Duodenal mucosa (tissue), 2 donors: ENCODE results near the gene IQCE.

ENCODE experiments used
- H3K27ac ChIP-seq: one replicate; pipeline ENCODE4 v1.7.0; 2013; ENCODE audit warnings: low read depth, low read length
- H3K27me3 ChIP-seq, 2 donors: one replicate each; pipeline ENCODE4 v1.7.0; 2013; ENCODE audit warnings: low read length in 2 of 2, control low read depth in 1 of 2; ENCODE audit not compliant: insufficient read depth in 2 of 2, control insufficient read depth in 1 of 2
- H3K36me3 ChIP-seq, 2 donors: one replicate each; pipeline ENCODE4 v1.7.0; 2013; ENCODE audit warnings: low read length in 2 of 2, control low read depth in 1 of 2; ENCODE audit not compliant: insufficient read depth in 2 of 2, control insufficient read depth in 1 of 2
- H3K4me1 ChIP-seq, 2 donors: one replicate each; pipeline ENCODE4 v1.7.0; 2013; ENCODE audit warnings: low read length in 2 of 2, control low read depth in 1 of 2; ENCODE audit not compliant: insufficient read depth in 2 of 2, control insufficient read depth in 1 of 2
- H3K4me3 ChIP-seq, 2 donors: one replicate each; pipeline ENCODE4 v1.7.0; 2013; ENCODE audit warnings: low read length in 2 of 2, low read depth in 1 of 2
- H3K9ac ChIP-seq, 2 donors: one replicate each; pipeline ENCODE4 v1.7.0; 2013; ENCODE audit warnings: low read length in 2 of 2, low read depth in 1 of 2
- H3K9me3 ChIP-seq, 2 donors: one replicate each; pipeline ENCODE4 v1.7.0; 2013; ENCODE audit warnings: low read length in 2 of 2, control low read depth in 1 of 2; ENCODE audit not compliant: control insufficient read depth in 1 of 2

Gene IQCE

DNA sequence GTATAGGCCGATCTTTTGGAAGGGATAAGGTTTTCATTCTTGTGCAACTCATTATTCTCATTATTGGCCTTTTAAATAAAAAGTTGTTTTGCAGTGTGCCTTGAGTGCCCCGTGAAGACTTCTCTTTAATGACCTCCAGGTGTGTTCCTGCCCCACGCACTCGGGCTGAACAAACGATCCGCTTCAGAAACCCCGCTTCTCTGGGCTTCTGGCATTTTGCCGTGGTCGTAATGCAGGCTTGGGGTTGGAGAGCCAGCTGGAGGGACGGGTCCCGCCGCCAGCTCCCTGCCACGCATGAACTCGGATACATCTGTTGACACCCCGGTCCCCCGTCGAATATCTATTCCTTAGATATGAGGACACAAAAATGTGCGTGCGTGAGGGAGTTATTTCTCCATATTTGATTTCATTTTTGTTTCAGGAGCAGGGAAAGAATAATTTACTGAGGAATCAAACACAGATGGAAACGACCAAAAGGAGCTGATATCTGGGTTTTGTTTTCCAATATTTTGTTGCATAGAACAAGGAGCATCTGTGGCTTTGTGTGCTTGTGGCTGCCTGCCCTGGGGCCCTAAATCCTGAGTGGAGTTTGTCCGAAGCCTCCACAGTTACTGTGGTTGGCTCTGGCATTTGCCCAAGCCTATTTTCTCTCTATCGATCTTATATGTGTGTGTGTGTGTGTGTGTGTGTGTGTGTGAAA, 56.0 kb downstream of the IQCE start:
- Histone ChIP-seq H3K4me1 (peaks cover 29 to 31% of the 10 kb centered on the region in 2 donors), H3K27me3 (no peaks in the 10 kb centered on the region), H3K27ac (no peak overlapping the region), H3K9me3 (no peaks in the 10 kb centered on the region), H3K4me3 (no peak overlapping the region), H3K36me3 (peaks cover 0 to 9% of the 10 kb centered on the region in 2 donors), H3K9ac (no peak overlapping the region)

DNA sequence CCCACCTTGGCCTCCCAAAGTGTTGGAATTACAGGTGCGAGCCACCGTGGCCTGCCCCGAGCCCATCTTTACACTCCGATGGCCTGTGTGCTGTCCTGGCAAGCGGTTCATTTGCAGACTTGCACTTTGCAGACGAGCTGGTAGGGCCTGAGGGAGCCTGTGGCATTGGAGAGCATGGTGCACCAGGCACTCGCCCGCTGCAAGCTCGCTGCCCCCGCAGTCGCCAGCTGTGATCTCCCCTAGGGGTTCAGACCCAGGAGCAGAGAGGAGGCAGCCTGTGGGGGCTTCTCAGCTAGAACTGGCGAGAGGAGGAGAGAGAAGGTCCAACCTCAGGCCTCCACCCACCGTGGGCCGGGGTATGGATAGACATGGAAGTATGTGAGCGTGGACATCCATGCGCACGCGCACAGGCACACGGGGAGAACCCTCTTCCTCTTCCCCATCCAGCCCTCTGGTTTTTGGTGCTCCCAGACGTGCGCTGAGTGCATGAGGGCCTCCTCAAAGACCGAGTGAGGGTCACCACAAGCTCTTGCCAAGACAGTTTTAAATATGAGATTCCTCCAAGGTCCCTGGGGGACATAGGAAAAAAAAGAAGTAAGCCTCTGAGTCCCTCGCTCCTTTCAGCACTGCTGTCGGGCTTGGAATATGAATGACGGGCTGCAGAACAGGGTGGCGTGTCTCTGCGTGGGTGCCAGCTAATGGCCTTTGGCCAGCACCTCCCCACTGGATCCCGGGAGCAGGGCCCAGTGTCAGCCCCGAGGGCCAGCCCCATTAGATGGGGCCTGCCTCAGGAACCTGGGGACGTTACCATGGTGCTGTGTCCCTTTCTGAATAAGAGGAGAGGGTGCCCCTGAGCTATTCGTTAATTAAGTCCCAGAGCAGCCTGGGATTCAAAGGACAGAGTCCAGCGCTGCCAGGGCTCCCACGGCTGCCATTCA, 57.9 kb downstream of the IQCE start:
- peak overlapping the region in 1 of 2 donors; percentile 19 for H3K4me3 ChIP-seq
- no peaks in the 10 kb centered on the region for H3K27me3 ChIP-seq
- H3K27ac ChIP-seq, result no peak overlapping the region
- H3K4me1 ChIP-seq, result peaks cover 33 to 34% of the 10 kb centered on the region in 2 donors
- no peaks in the 10 kb centered on the region for H3K36me3 ChIP-seq
- no peaks in the 10 kb centered on the region for H3K9me3 ChIP-seq
- H3K9ac ChIP-seq, result no peak overlapping the region

DNA sequence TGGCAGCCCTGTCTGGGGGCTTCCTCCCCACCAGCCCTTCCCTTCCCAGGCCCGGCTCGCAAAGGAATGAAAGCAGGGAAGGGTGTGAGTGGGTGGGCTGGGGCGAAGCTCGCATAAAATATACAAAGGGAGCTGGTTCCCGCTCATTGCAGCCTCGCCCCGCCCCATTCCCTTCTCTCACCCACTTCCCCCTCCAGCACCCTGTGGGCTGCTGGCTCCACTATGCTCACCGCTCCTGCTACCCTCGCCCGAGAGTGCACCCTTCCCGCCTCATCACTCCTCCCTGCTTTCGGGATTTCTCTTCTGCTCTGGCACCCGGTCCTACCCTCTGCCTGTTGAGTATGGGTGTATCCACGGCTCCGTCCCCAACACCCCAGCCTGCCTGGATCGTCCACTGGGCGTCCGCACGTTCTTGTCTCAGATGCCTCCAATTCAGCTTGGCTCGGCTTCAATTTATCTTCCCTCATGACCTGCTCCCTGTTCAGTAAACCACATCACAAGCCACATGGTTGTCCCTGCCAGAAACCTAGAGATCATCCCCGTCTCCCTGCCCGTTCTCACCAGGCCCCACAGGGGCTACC, 58.6 kb downstream of the IQCE start:
- peaks cover 36 to 42% of the 10 kb centered on the region in 2 donors for H3K4me1 ChIP-seq
- no peak overlapping the region for H3K27ac ChIP-seq
- H3K9ac ChIP-seq, result no peak overlapping the region
- H3K27me3 ChIP-seq, result no peaks in the 10 kb centered on the region
- no peaks in the 10 kb centered on the region for H3K9me3 ChIP-seq
- no peaks in the 10 kb centered on the region for H3K36me3 ChIP-seq
- peak overlapping the region; percentile 19 to 54 for H3K4me3 ChIP-seq

DNA sequence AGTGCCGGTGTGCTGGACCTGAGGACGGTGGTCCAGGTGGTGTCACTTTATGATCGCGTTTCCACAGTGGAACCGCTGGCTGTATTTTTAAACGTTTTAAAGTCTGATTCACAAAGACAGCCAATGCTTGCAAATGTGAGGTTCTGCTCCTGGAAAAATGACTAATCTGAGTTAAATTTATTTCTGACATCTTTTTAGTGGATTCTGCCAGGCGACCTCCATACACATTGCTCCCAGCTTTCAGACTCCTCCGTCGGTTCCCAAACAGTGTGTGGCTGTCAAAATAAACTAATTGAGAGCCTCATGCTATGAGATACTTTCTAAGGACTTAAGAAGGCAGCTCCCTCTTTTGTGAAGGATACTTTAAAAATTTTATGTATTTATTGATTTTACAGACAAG, 60.3 kb downstream of the IQCE start:
- no peaks in the 10 kb centered on the region for H3K36me3 ChIP-seq
- H3K9ac ChIP-seq, result no peak overlapping the region
- H3K9me3 ChIP-seq, result no peaks in the 10 kb centered on the region
- H3K4me3 ChIP-seq, result no peak overlapping the region
- H3K27me3 ChIP-seq, result no peaks in the 10 kb centered on the region
- no peak overlapping the region for H3K27ac ChIP-seq
- H3K4me1 ChIP-seq, result peaks cover 37 to 48% of the 10 kb centered on the region in 2 donors

- no peaks in the 10 kb centered on the region for H3K9me3 ChIP-seq
- H3K9ac ChIP-seq, result no peak overlapping the region
- no peaks in the 10 kb centered on the region for H3K27me3 ChIP-seq
- H3K4me3 ChIP-seq, result no peak overlapping the region
- peaks cover 42 to 56% of the 10 kb centered on the region in 2 donors for H3K4me1 ChIP-seq
- H3K27ac ChIP-seq, result no peak overlapping the region
- no peaks in the 10 kb centered on the region for H3K36me3 ChIP-seq
Observed at GRCh38 chr7:2621061-2621828, 62.5 kb downstream of the IQCE start.

GRCh38 chr7:2621948-2622640, 63.3 kb downstream of the IQCE start:
- Histone ChIP-seq H3K27me3 (no peaks in the 10 kb centered on the region), H3K9me3 (no peaks in the 10 kb centered on the region), H3K9ac (peak overlapping the region in 1 of 2 donors; percentile 12), H3K4me1 (peaks cover 35 to 51% of the 10 kb centered on the region in 2 donors), H3K36me3 (no peaks in the 10 kb centered on the region), H3K4me3 (no peak overlapping the region), H3K27ac (peak overlapping the region; percentile 25)

GRCh38 chr7:2622869-2623697, 64.3 kb downstream of the IQCE start:
- Histone ChIP-seq H3K4me1 (peaks cover 30 to 44% of the 10 kb centered on the region in 2 donors), H3K27ac (peak overlapping the region; percentile 73), H3K27me3 (no peaks in the 10 kb centered on the region), H3K4me3 (no peak overlapping the region), H3K9ac (no peak overlapping the region), H3K36me3 (no peaks in the 10 kb centered on the region), H3K9me3 (no peaks in the 10 kb centered on the region)

GRCh38 chr7:2623698-2624014, 64.9 kb downstream of the IQCE start:
- peak overlapping the region; percentile 73 for H3K27ac ChIP-seq
- no peaks in the 10 kb centered on the region for H3K27me3 ChIP-seq
- H3K9me3 ChIP-seq, result no peaks in the 10 kb centered on the region
- no peak overlapping the region for H3K4me3 ChIP-seq
- peak overlapping the region in 1 of 2 donors; percentile 12 for H3K9ac ChIP-seq
- H3K36me3 ChIP-seq, result no peaks in the 10 kb centered on the region
- peaks cover 35 to 42% of the 10 kb centered on the region in 2 donors for H3K4me1 ChIP-seq
